ENCODE data around the gene RAD9A.

GRCh38 chr11:67354075-67355022 lies 37.4 kb upstream of the RAD9A start:
- TF ChIP-seq CTCF (IDR thresholded peaks at IDR 0.05; ENCODE audit: low read length) (no peak), EZH2 (IDR thresholded peaks at IDR 0.05; ENCODE audit: borderline replicate concordance, low read length) (no peak)

Measured in OCI-LY1 (cell line).